Measurements from ENCODE around the gene GRM7.

Gene GRM7

DNA sequence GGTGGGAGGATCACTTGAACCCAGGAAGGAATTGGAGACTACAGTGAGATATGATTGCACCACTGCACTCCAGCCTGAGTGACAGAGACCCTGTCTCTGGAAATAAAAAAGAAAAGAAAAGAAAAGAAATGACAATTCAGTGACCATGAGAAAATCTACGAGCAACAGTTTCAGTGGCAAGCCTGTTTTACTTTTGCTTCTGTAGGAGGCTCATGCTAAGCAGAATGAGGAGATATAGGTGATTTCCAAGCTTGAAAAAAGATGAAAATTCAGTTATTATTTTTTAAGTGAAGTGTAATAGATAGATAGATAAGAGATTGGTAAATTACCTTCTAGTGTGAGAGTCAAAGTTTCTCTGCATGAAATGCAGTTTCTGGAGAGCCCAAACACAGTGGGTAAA, 651.1 kb downstream of the GRM7 start:
- no peak for DNase-seq

DNA sequence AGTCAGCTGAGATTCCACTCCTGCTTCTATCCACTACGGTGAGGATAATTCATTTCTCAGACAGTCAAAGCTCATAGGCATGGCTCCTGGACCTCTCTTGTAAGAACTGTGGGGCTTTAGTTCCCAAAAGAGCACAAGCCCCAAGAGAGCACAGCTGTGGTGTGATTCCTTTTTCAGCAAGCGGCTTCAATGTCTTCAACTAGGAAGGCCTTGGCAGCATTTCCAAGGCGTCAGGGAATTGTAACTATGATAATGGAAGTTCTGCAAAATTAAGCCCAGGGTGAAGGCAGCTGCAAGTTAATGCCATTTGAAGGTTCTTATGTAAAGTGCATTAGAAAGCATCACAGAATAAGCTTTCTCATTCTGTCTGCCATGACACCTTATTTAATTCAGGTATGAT, 657.1 kb downstream of the GRM7 start:
- DNase-seq, result no peak

DNA sequence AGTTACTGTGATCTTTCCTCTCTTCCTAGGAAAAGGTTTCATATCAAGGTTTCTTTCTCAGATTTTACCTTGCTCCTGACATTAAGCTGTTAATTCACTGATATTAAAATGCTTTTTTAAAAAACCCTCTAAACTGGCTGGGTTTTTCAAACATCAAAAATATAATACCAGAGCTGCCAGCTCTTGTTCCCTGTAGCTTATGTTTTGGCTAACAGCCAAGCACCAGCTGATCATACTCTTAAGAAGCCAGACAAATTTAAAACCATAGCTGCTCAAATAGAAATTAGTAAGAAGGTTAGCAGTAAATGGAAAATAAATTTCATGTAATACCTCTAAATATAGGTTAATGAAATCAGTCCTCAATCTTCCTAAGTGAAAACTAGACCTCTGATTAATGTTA, 657.5 kb downstream of the GRM7 start:
- DNase-seq, result no peak

DNA sequence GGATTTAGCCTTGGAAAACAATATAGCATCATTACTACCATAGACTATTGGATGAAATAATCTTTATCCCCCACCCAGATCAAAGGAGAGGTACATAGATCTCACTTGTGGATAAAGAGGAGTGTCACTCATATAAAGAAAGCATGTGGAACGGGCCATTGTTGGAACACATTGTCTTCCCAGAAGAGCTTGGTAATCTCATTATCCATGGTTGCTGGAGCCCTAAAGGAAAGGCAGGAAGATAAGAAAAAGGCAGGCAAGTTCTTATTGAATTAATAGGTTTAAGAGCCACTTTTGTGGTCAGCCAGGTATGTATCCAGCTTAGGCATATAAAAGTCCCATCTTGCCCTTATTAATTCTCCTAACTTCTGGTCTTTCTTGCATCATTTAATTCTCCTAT, 659.1 kb downstream of the GRM7 start:
- DNase-seq, result no peak

DNA sequence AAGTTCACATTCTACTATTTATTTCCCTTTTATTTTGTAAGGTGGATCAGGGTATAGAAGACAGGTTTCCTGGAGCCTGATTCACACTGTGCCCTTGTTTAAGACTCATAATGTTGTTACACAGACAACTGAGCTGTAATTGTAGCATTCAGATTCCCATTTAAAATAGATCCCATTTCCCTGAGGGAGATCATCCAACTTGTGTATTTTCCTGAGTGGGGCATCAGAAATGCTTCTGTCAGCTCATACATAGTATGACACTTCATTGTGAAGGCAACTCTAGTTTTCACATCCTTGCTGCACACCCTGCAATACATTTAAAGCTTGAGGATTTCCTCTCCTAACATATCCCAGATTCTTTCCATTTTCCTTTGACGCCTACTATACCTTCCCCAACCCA, 659.7 kb downstream of the GRM7 start:
- DNase-seq, result no peak

DNA sequence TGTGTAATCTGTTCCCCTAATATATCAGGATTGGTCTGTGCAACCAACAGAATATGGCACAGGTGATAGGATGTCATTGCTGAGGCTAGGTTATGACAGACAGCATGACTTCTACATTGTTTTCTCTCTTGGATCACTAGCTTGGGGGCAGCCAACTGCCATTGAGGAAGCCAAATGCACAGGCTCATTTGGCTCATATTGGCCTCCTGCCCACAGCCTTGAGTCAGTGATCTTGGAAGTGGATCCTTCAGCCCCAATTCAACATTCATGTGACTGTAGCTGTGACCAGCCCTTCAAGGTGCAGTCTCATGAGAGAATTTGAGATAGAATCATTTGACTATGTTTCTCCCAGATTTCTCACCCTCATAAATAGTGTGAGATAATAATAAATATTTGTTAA, 675.6 kb downstream of the GRM7 start:
- DNase-seq, result no peak

DNA sequence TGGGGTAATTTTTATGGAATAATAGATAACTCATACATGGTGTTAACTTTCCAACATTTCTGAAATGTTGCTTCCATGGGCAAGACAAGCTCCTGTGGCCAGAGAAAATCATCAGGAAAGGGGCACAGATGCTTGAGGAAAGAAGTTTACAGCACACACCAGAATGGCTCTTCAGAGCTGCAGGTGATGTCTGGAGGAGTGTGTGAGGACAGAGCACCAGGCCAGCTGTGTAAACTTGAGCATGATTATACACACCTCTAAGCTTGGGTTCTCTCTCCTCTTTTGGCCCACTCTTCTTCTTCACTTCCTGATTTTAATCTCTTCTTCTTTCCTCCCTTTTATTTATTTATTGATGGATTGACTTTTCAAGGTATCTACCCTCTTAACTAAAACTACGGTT, 676.0 kb downstream of the GRM7 start:
- no peak for DNase-seq

DNA sequence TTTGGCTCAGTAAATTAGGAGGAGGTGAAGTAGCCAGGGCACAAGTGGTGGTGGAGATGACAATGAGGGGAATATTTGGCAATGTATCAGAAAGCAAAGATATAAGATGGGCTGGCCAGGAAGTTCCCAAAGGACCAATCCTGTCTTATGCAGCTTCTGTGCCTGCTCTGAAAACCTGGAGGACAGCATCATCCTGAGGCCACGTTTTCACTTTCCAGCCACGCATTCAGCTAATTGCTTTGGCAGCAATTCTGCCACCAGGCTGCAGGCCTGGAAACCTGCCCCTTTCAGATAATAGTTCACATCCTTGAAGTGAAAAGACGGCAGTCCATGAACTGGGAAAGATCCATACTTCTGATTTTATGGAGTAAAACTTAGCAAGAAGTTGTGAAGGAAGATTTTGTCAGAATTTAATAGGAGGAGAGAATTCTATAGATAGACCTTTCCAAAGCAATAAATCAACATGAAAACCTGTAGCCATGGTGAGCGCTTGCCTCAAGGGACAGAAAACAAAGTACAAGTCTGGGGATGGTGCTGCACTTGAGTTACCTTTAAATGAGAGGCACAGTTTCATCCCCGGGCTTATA, 682.5 kb downstream of the GRM7 start:
- DNase-seq, result no peak

DNA sequence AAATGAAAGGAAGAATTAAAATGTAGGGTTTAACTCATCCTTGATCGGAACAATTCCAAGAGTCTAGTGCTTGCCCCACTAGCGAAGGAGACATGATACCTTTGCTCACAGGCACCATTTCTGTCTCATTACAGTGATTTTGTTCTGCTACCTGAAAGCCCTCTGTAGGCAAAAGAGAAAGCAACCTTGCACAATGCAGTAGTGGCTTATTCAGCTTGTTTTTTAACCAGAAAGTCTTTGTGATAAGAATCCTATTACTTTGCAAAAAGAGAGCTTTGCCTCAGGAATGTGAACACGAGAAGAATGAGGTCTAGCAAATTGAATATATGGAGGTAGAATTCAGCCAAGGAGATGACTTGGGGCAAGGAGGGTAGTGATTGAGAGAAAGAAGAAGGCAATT, 684.4 kb downstream of the GRM7 start:
- no peak for DNase-seq

DNA sequence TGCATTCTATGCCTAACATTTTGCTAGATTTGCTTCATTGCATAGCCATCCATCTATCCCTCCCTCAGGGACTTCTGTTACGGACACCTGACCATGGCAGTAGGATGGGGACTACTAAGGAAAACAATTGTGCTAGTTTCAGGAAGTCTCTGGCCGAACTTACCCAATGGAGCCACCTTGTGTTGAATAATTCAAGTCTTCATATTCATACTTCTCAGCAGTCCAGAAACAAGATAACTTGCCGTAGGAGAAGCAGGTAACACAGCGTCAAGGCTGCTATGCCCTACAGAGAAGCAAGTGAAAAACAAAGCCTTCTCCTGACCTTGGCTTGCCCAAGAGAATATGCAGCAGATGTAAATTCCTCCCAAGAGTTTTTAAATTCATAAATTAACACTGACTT, 685.3 kb downstream of the GRM7 start:
- no peak for DNase-seq

DNA sequence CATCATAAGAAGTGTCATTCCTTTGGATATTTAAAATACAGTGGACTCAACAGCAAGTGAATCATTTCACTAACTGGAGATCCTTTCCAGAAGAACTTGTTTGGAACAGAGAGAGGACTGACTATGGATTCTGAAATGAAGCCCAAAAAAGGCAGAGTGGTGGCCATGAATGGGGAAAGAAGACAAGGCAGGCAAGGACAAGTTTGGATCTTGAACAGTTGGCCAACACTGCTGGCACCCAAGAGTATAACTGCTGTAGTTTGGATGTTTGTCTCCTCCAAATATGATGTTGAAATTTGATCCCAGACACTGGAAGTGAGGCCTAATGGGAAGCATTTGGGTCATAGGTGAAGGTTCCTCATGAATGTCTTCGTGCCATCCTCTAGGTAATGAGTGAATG, 686.9 kb downstream of the GRM7 start:
- no peak for DNase-seq

DNA sequence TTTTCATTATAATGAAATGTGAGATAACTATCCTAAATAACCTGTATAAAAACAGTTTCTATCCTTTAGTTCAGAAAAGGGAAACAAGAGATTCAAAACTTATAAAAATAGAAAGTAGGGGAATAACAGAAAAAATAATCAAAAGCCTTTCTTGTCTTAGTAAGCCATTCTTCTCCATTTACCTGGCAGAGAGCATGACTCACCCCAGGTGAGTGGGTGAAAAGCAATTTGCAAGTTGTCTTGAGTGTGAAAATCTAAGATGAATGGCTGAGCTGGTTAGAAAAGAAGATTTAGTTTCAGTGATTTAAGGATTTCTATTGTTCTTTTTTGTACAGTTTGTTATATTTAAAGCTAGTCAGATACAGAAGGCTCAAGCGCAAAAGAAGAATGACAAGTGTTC, 702.0 kb downstream of the GRM7 start:
- DNase-seq, result no peak

DNA sequence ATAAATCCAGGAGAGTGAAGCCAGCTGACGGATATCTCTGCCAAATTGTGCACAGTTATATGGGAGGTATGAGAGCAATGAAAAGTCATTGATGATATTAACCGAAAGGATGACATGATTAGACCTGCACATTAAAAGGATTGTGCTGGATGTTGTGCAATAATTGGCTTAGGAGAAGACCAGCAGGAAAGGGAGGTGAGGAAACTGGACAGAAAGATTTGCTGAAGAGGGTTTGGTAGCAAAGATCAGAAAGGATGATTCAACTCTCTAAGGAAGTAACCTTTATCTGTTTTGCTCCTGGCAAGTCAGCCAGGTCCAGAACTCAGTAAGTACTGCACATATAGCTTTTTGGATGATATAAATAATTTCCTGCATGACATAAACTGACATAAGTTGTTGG, 704.7 kb downstream of the GRM7 start:
- DNase-seq, result no peak

DNA sequence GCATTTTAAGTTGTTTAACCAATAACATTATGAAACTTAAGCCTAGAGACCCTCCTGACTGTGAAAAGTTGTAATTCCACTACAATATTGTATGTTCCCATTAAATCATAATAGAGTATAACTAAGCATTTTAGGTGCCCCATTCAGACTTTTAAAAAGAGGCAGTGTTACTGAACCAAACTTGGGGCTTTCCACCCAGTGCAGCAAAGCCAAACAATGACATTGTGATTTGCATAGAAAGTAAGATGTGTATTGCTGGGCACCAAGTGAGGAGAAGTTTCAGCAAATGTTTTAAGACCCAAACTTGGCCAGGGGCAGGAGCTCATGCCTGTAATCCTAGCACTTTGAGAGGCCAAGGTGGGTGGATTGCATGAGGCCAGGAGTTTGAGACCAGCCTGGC, 706.2 kb downstream of the GRM7 start:
- no peak for DNase-seq

DNA sequence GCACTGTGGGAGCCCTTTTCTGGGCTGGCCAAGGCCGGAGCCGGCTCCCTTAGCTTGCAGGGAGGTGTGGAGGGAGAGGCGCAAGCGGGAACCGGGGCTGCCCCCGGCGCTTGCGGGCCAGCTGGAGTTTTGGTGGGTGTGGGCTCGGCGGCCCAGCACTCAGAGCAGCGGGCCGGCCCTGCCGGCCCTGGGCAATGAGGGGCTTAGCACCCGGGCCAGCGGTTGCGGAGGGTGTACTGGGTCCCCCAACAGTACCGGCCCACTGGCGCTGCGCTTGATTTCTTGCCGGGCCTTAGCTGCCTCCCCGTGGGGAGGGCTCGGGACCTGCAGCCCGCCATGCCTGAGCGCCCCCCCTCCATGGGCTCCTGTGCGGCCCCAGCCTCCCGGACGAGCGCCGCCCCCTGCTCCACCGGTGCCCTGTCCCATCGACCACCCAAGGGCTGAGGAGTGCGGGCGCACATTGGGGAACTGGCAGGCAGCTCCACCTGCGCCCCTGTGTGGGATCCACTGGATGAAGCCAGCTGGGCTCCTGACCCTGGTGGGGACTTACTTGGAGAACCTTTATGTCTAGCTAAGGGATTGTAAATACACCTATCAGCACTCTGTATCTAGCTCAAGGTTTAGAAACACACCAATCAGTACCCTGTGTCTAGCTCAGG, 707.7 kb downstream of the GRM7 start:
- DNase-seq, result no peak

DNA sequence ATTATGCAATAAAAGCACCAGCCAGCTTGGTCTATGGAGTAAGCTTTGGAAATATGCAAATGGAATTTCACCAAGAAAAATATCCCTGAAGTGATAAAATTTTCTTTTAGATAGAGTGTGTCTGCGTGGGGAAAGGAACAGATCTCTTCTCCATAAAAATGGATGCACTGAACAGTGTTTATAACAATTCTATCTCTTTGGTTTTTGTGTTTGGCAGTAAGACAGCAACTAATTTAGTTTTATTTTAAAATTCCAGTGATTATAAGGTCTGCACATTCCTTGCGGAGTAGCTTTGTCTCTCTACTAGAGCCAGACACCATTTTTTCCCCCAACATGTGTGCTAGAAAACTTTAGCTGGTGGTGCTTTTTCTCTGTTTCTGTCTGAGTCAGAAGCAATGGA, 712.4 kb downstream of the GRM7 start:
- no peak for DNase-seq

DNA sequence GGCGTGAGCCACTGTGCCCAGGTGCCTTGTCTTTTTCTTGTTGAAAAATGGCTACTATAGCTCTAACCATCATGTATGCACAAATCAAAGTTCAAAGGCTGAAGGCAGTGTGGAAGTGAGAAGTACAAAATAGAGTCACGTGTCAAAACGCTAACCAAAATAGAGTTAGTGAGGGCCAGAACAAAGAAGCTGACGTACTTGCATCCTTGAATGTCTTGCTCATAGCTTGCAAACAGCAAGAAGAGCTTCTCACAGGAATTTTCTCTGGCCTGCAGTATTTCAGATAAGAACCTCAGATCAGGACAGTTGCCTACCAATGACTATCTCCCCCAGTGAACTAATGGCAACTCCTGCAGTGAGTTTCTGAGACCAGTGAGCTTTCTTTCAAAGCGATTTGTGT, 713.5 kb downstream of the GRM7 start:
- no peak for DNase-seq

DNA sequence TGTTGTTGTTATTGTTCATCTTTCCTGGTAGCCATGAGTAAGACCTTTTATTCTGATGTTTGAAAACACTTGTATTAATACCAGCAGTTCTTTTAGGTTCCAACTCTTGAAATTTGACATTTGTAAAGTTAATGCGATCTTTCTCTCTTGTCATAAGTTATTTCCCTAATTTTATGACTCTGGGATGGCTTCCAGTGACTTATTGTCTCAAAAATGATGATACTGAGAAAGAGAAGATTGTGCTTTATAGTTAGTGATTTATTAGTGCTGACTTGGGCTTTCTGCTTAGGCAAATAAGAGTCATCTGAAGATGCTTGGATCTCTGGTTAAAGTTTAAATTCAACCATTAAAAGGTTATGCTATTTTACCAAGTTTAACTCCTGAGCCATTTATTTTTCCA, 715.2 kb downstream of the GRM7 start:
- DNase-seq, result no peak

DNA sequence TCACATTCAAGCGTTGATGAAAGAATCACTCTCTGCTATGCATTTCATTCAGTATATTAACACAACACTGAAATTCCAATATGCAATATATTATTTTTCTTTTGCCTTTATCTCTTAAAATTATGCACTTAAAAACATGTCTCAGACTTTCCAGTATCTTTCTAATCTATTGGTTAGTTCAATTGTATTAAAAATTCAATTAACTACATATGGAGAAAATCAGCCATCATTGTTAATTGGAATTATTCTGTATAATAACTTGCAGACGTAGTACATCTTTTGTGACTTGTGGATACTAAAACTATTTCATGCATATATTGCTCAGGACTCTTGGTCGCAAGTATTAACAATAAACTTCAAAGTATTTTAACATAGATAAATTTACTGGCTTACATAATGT, 715.6 kb downstream of the GRM7 start:
- DNase-seq, result no peak

DNA sequence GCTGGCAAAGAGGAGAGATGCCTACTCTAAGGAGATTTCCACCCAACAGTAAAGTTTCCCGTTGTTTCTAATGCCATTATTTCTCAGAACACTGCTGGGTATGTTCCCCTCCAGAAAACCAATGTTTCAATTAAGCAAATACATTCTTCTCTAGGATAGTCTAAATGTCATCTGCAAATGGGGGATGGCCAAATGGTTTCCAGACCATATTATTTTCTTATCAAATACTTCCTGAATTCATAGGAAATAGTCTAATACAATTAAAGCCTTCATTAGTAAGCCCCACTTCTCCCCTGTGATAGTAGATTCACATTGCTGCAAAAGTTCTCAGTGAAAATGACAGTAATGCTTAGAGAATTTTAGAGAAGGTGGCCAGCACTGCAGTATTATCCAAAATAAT, 716.6 kb downstream of the GRM7 start:
- DNase-seq, result no peak

DNA sequence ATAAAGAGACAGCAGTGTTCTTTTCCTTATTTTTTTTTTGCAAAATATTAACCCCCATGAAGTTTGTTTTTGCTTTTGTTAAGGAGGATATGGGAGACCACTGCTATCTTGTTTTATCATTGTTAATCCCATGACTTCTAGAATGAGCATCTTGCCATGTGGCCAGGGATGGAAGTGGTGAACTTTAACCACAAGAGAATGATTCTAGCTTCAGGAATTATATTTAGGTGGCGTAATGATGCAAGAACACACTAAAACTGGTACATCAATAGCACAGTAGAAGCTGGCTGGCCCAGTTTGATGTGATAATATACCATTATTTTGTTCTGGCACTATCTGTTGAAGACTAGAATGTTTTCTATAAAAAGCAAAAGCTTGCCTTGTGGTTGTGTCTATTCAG, 720.9 kb downstream of the GRM7 start:
- no peak for DNase-seq

DNA sequence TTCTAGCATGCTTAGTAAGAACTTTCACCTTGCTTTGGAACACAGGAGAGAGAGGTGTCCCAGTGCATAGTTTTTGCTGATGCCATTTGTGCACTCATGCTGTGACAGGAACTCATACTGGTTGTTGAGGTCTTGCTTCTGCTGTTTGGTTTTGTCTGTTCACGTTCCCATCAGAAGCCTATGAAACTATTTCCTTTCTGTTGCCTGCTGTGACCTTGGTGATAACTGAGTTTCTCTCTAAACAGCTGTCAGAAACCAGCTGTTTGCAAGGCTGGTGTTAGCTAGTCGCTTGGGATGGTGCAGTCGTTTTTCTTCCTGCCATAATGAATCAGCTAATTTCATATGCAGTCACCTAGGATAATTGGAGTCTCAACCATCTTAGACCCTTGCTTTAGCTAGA, 724.1 kb downstream of the GRM7 start:
- no peak for DNase-seq

DNA sequence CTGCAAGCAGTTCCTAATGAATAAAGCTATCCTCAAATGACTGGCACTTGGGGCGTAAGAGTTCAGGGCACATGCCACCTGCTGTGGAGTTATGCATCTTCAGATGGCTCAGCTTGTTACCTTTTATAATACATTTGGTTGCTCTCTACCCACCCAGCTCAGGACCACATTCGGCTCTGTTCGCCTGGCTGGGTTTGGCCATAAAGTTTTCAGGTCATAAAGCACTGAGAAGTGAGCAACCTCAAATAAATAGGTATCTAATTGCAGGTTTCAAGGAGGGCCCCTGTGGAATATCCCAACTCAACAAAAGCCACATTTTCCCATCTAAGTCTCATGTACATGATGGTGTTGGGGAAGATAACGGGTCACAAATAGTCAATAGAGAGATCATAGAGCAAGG, 727.3 kb downstream of the GRM7 start:
- no peak for DNase-seq

DNA sequence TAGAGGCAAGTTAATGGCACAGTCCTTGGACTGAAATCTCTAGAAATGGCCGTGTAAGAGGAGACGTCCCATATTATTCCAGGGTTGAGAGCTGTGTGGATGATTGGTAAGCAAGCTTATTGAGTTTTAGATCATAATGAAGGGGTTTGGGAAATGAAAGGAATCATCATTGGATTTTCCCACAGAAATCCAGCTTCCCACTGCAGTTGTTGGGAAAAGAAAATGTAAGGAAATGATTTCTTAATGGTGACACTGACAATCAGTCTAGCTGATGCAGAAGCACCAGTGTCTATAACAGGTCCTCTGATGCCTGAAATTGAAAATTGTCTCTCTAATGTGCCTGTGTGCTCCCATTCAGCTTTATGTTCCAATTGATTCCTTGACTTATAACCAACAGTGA, 728.6 kb downstream of the GRM7 start:
- no peak for DNase-seq

DNA sequence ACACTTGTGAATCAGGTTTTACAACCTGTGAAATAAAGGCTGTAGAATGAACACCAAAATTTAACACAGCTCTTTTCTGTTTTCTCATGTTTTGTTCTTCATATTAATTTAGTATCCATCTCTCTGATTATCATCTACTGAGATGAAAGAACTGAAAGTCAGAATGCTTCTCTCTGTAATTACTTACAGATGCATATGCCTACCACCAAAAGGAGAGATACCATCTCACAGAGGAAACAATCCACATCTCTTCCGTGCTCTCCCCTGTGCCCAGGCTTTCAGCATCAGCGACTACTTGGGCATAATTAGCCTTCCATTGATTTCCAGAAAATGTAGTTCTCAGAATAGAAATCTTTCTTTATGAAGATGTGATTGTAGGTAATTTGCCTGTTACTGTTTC, 741.4 kb downstream of the GRM7 start:
- no peak for DNase-seq
